NCI-H2107 treated with DMSO at 0.1 percent for 48 hours (cell line): ENCODE results near the gene ZBTB49.
"Not testable (repeated sequence)": the region's sequence is repeated elsewhere in the genome, so short reads cannot be mapped to it uniquely, and the experiment has no call there.

ENCODE experiments used
- DNase-seq: peaks from one replicate; lab custom pipeline; 2025; ENCODE audit not compliant: unreplicated experiment; lab: John Stamatoyannopoulos, UW

The ZBTB49 gene

GRCh38 chr4:4323705-4324534 lies 33.9 kb downstream of the ZBTB49 start:
- DNase-seq = no peak

- DNase-seq = no peak
These were observed 35.3 kb downstream of the ZBTB49 start for GRCh38 chr4:4325321-4325720.

GRCh38 chr4:4326166-4326565 lies 36.1 kb downstream of the ZBTB49 start:
- no peak for DNase-seq

GRCh38 chr4:4327652-4328121 lies 37.6 kb downstream of the ZBTB49 start:
- no peak for DNase-seq

GRCh38 chr4:4328206-4328605 lies 38.2 kb downstream of the ZBTB49 start:
- DNase-seq = no peak

- DNase-seq = no peak
These were observed 38.8 kb downstream of the ZBTB49 start for GRCh38 chr4:4328840-4329239.

GRCh38 chr4:4329496-4329895 lies 39.4 kb downstream of the ZBTB49 start:
- DNase-seq = no peak

GRCh38 chr4:4330794-4331193 lies 40.7 kb downstream of the ZBTB49 start:
- DNase-seq = no peak

DNA sequence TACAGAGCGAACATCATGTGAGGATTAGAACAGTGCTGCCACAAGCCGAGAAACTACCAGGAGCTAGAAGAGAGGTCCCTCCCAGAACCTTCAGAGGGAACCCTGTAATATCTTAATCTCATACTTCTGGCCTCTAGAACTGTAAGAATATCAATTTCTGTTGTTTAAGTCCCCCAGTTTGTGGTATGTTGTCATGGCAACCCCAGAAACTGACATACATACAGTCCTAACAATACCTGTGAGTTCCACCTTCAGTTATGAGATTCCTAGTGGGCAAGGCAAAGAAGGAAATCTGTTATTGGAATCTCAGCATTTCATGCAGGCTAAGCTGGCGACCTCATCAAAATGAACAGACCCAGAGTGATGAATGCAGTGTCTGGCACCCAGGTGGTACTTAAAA lies 42.5 kb downstream of the ZBTB49 start:
- no peak for DNase-seq

- DNase-seq = no peak
These were observed 43.2 kb downstream of the ZBTB49 start for GRCh38 chr4:4333265-4333706.

GRCh38 chr4:4334798-4335520 lies 44.9 kb downstream of the ZBTB49 start:
- peak; percentile 23 for DNase-seq

DNA sequence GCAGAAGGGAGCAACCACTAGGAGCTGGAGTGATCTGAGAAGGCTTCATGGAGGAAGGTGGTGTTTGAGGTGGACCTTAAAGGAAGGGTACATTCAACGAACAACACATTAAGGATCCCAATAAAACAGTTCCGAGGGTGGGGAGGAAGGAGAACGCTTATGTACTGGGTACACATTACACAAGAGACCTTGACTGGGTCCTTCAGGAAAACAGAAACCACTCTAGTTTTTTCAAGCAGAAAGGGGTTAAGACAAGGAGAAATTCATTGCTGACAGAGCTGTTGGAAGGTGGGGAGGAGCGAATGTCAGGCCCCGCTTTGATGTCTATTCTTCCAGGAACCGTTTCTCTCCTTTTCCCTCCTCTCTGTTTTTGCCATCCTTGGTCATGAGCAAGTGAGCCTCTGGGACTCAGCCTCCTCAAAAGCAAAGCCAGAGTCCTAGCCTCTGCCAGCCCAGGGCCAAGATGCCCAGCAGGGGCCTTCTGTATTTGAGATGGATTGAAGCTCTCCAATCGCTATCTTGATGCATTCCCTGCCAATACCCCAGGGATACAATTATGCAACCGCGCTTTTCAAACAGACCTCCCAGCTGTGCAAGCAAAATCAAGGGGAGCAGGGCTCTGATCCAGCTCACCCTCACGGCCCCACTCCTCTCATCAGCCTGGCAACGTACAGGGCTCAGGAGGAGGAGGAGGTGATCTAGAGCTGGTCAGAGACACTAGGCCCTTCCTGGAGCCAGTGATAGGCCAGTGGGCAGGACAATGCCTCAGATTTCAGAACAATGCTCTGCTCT lies 48.4 kb downstream of the ZBTB49 start:
- no peak for DNase-seq

- no peak for DNase-seq
These were observed 49.5 kb downstream of the ZBTB49 start for GRCh38 chr4:4339504-4340085.

DNA sequence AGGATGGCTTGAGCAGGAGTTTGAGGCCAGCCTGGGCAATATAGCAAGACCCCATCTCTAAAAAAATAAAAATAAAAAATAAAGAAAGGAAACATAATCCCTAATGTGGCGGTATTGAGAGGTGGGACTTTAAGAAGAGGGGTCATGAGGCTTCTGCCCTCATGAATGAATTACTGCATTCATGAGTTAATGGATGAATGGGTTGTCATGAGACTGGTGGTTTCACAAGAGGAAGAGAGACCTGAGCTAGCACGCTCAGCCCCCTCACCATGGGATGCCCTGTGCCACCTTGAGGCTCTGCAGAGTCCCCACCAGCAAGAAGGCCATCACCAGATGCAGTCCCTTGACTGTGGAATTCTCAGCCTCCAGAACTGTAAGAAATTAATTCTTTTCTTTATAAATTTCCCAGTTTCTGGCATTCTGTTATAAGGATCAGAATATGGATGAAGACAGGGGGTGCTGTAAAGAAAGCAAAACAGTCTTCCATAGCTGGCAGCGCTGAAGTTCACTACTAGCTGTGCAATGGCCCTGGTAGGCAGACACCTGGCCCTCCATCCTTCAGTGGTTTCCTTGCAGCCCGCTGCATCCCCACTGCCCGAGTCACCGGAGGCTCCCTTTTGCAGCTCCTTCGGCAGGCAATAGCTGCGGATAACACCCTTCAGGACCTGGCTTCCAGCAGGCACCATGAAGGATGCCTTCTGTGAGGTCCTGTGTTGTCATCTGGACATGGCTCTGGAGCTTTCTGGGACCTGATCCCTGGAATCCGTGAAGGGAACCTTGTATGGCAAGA lies 52.0 kb downstream of the ZBTB49 start:
- DNase-seq = no peak

DNA sequence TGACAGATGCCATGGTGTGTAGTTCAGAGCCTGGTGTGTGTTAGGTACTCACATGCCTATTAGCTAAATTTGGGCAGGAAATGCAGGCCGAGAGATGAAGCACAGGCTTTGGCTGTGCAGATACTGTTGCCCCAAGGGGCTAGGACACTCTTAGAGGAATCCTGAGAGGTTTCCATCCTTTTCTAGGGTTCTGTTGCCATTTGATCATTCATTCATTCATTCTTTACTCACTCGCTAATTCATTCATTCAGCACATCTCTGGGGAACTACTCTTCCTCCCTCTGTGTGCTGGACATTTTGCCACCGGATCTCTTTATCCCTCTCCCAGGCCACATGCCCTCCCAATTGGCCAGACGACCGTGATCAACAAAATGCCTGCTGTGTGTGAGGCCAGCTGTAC lies 53.0 kb downstream of the ZBTB49 start:
- no peak for DNase-seq

GRCh38 chr4:4344915-4345527 lies 55.0 kb downstream of the ZBTB49 start:
- DNase-seq = no peak

DNA sequence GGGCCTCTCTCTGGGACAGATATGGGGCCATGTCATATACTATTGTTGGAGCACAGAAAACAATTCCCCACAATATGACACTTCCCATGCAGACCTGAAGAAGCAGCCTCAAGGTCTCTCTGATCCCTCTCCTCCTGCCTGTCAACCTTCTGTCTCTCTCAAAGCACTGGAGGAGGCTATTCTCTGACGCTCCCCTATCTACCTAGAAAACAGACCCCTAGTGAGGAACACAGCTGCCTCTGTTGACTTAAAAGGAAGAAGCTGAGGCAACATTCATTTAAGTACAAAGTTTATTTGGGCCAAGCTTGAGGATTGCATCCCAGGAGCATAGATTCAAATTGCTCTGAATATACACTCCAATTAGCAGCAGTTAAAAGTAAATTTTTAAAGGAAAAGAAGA lies 57.5 kb downstream of the ZBTB49 start:
- no peak for DNase-seq

GRCh38 chr4:4348585-4348984 lies 58.5 kb downstream of the ZBTB49 start:
- DNase-seq = not testable (repeated sequence)

GRCh38 chr4:4349867-4350266 lies 59.8 kb downstream of the ZBTB49 start:
- no peak for DNase-seq

DNA sequence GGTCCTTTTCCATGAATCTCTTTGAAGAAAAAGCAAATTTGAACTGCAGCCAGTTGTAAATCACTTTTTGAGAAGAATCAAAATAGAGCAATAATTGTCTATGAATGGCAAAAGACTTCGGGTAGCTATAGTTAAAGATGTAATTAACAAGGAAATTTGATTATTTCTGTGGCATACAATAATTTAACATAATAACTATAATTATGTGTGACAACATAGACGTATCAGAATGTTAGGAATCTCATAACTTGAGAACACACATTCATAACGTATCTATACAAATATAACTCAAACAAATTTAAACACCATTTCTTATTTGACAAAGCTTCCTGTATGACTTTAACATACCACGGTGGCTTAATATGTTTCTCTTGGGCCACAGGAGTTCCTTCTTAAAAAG lies 60.9 kb downstream of the ZBTB49 start:
- no peak for DNase-seq
